ENCODE measurements around the gene SNAPC3.

- TF ChIP-seq CTCF (IDR thresholded peaks at IDR 0.05) (no peak), POLR2AphosphoS5 (IDR thresholded peaks at IDR 0.05) (no peak), EP300 (IDR thresholded peaks at IDR 0.05) (no peak)
Observed at GRCh38 chr9:15381491-15381890, 41.2 kb upstream of the SNAPC3 start.

Data from stomach (tissue), 4 donors.